ENCODE data around the gene KIF5C. TPM values are rescaled to one million over a fixed set of nuclear protein-coding genes. Genes with fewer than 3 reads are reported as not detected.

The KIF5C gene
- total and polyA plus RNA-seq, 2 donors (not counting 1 experiment from before 2014, with no cell fraction given), result 1.9 to 6.1 TPM

- H3K4me3 ChIP-seq (ENCODE audit: control extremely low read depth in 1 of 5, extremely low read depth in 1 of 5, insufficient read depth in 1 of 5, low read depth in 2 of 5, low read length in 4 of 5), result no peak overlapping the region
- Mint-ChIP-seq H3K9me3 (ENCODE audit: insufficient read depth) (peaks cover 3% of the 10 kb centered on the region), H3K4me1 (peaks cover 14% of the 10 kb centered on the region), H3K27ac (no peak overlapping the region), H3K4me3 (no peak overlapping the region), H3K27me3 (peaks cover 43% of the 10 kb centered on the region)
- H3K4me1 ChIP-seq (ENCODE audit: control insufficient read depth in 2 of 2, insufficient read depth in 2 of 2, low read length in 2 of 2), result peaks cover 15 to 17% of the 10 kb centered on the region in 2 donors
- peaks cover 2 to 28% (median 25%) of the 10 kb centered on the region in 4 experiments for H3K27me3 ChIP-seq (replicated peaks in 1 of 4; ENCODE audit: control extremely low read depth in 1 of 4, control insufficient read depth in 3 of 4, insufficient read depth in 4 of 4, low read length in 3 of 4)
- no peak overlapping the region for H2AFZ ChIP-seq (ENCODE audit: insufficient read depth, low read depth, low read length, poor library complexity, severe bottlenecking)
- DNase-seq, result no peak
- no peak overlapping the region for H3K27ac ChIP-seq (ENCODE audit: low read length in 2 of 2)
- intact Hi-C loops (cut with micrococcal nuclease), result no loop called here
- peaks cover 1 to 6% (median 5%) of the 10 kb centered on the region in 3 donors for H3K9me3 ChIP-seq (ENCODE audit: control extremely low read depth in 1 of 3, control insufficient read depth in 2 of 3, insufficient read depth in 1 of 3, low read length in 2 of 3)
- no peaks in the 10 kb centered on the region for H3K79me2 ChIP-seq (ENCODE audit: control insufficient read depth, insufficient read depth, low read length)
- ATAC-seq (ENCODE audit: low read depth), result no peak
- no peaks in the 10 kb centered on the region for H3K36me3 ChIP-seq (replicated peaks in 1 of 2; ENCODE audit: control extremely low read depth in 1 of 2, control insufficient read depth in 1 of 2, extremely low read depth in 1 of 2, insufficient read depth in 2 of 2, low read length in 1 of 2)
- WGBS (ENCODE audit: insufficient coverage), result 98% methylated on average over 5 of the region's 10 CpGs
- CTCF ChIA-PET, result no interaction called here
- POLR2A ChIA-PET, result no interaction called here
- H3K4me2 ChIP-seq (replicated peaks; ENCODE audit: low read depth, low read length, poor library complexity, severe bottlenecking), result no peak overlapping the region
- TF ChIP-seq EZH2 (IDR thresholded peaks at IDR 0.05; ENCODE audit: borderline replicate concordance, insufficient read depth, low read depth, low read length, poor library complexity, severe bottlenecking), result no peak
- TF ChIP-seq, protein P1, sequence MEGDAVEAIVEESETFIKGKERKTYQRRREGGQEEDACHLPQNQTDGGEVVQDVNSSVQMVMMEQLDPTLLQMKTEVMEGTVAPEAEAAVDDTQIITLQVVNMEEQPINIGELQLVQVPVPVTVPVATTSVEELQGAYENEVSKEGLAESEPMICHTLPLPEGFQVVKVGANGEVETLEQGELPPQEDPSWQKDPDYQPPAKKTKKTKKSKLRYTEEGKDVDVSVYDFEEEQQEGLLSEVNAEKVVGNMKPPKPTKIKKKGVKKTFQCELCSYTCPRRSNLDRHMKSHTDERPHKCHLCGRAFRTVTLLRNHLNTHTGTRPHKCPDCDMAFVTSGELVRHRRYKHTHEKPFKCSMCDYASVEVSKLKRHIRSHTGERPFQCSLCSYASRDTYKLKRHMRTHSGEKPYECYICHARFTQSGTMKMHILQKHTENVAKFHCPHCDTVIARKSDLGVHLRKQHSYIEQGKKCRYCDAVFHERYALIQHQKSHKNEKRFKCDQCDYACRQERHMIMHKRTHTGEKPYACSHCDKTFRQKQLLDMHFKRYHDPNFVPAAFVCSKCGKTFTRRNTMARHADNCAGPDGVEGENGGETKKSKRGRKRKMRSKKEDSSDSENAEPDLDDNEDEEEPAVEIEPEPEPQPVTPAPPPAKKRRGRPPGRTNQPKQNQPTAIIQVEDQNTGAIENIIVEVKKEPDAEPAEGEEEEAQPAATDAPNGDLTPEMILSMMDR (IDR thresholded peaks at IDR 0.05), result no peak
- no peaks in the 10 kb centered on the region for H4K20me1 ChIP-seq (ENCODE audit: control insufficient read depth, insufficient read depth, low read length, poor library complexity, severe bottlenecking)
- H3K9ac ChIP-seq (ENCODE audit: low read length), result no peak overlapping the region
Measured at GRCh38 chr2:148885209-148885608, 10.2 kb downstream of the KIF5C start.

DNA sequence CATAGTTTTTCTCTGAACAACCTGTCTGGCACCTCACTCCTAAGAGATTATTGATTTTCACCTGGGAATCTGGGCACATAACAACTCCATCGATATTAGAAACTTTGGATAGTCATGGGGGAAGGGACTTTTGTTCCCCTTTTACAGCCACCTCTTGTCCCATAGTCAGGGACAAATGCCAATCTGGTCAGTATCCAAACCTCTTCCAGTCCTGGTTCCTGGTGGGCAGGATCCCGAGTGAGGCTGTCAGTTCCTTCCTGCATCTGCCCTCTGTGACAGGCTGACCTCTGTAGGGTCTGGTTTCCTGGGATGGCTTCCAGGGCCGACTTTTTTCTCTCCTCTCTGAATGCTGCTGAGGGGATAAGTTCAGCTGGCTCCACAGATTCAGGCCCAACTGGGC lies 11.0 kb downstream of the KIF5C start:
- POLR2A ChIA-PET, result no interaction called here
- H3K4me3 Mint-ChIP-seq, result no peak overlapping the region
- H3K4me1 Mint-ChIP-seq, result peaks cover 14% of the 10 kb centered on the region
- CTCF ChIA-PET, result no interaction called here
- H3K27ac ChIP-seq (ENCODE audit: low read length in 2 of 2), result no peak overlapping the region
- no peak overlapping the region for H2AFZ ChIP-seq (ENCODE audit: insufficient read depth, low read depth, low read length, poor library complexity, severe bottlenecking)
- TF ChIP-seq, protein P1 (IDR thresholded peaks at IDR 0.05), result no peak
- TF ChIP-seq EZH2 (IDR thresholded peaks at IDR 0.05; ENCODE audit: borderline replicate concordance, insufficient read depth, low read depth, low read length, poor library complexity, severe bottlenecking), result no peak
- no peak overlapping the region for H3K4me3 ChIP-seq (ENCODE audit: control extremely low read depth in 1 of 5, extremely low read depth in 1 of 5, insufficient read depth in 1 of 5, low read depth in 2 of 5, low read length in 4 of 5)
- no peak overlapping the region for H3K27ac Mint-ChIP-seq
- no peak overlapping the region for H3K9ac ChIP-seq (ENCODE audit: low read length)
- peaks cover 0 to 2% (median 0%) of the 10 kb centered on the region in 3 donors for H3K9me3 ChIP-seq (ENCODE audit: control extremely low read depth in 1 of 3, control insufficient read depth in 2 of 3, insufficient read depth in 1 of 3, low read length in 2 of 3)
- peaks cover 2 to 31% (median 27%) of the 10 kb centered on the region in 4 experiments for H3K27me3 ChIP-seq (replicated peaks in 1 of 4; ENCODE audit: control extremely low read depth in 1 of 4, control insufficient read depth in 3 of 4, insufficient read depth in 4 of 4, low read length in 3 of 4)
- H4K20me1 ChIP-seq (ENCODE audit: control insufficient read depth, insufficient read depth, low read length, poor library complexity, severe bottlenecking), result no peaks in the 10 kb centered on the region
- WGBS (ENCODE audit: insufficient coverage), result 73% methylated on average over 3 of the region's 3 CpGs
- H3K27me3 Mint-ChIP-seq, result peaks cover 40% of the 10 kb centered on the region
- no peak overlapping the region for H3K4me2 ChIP-seq (replicated peaks; ENCODE audit: low read depth, low read length, poor library complexity, severe bottlenecking)
- peaks cover 15 to 17% of the 10 kb centered on the region in 2 donors for H3K4me1 ChIP-seq (ENCODE audit: control insufficient read depth in 2 of 2, insufficient read depth in 2 of 2, low read length in 2 of 2)
- ATAC-seq (ENCODE audit: low read depth), result no peak
- DNase-seq, result no peak
- no peaks in the 10 kb centered on the region for H3K36me3 ChIP-seq (replicated peaks in 1 of 2; ENCODE audit: control extremely low read depth in 1 of 2, control insufficient read depth in 1 of 2, extremely low read depth in 1 of 2, insufficient read depth in 2 of 2, low read length in 1 of 2)
- H3K79me2 ChIP-seq (ENCODE audit: control insufficient read depth, insufficient read depth, low read length), result no peaks in the 10 kb centered on the region
- H3K9me3 Mint-ChIP-seq (ENCODE audit: insufficient read depth), result no peaks in the 10 kb centered on the region
- intact Hi-C loops (cut with micrococcal nuclease), result no loop called here

Data from B cell (primary cell).